Activated T-helper 1 cell treated with anti-CD3 and anti-CD28 coated beads, Interleukin-12 subunit alpha, Interleukin-12 subunit beta, Interleukin-2, Interleukin-4 antibody, amounts not matched to agents 30 ng/mL and 10 ng/mL and 1 ng/mL, durations not matched to agents 14 hours and 24 hours and 36 hours (primary cell): ENCODE results near the gene BRS3. TPM values are rescaled to one million over a fixed set of nuclear protein-coding genes. Genes with fewer than 3 reads are reported as not detected.
A peak's percentile ranks its signal among the peaks of the same experiment; 100 is the strongest.

Source experiments
- DNase-seq: peaks from one replicate; pipeline ENCODE4 v3.0.0; 2021; ENCODE audit warnings: low spot score
- H3K27ac Mint-ChIP-seq: one replicate; pipeline ENCODE4 v1.8.0; 2021; ENCODE audit warnings: mild to moderate bottlenecking, mixed read lengths
- H3K27me3 Mint-ChIP-seq: one replicate; pipeline ENCODE4 v1.8.0; 2022; ENCODE audit warnings: mild to moderate bottlenecking, moderate library complexity, mixed read lengths; ENCODE audit not compliant: insufficient read depth
- H3K36me3 Mint-ChIP-seq: one replicate; pipeline ENCODE4 v1.8.0; 2021; ENCODE audit warnings: low read depth, mixed read lengths
- H3K4me1 Mint-ChIP-seq: one replicate; pipeline ENCODE4 v1.8.0; 2021; ENCODE audit warnings: low read depth, mixed read lengths
- H3K4me3 Mint-ChIP-seq: one replicate; pipeline ENCODE4 v1.8.0; 2021; ENCODE audit warnings: mild to moderate bottlenecking, moderate library complexity, mixed read lengths
- H3K9me3 Mint-ChIP-seq: one replicate; pipeline ENCODE4 v1.8.0; 2021; ENCODE audit warnings: mixed read lengths
- intact Hi-C: fragments of 100-400 bp; cut with micrococcal nuclease; formaldehyde crosslinking; loops from one replicate; pipeline ENCODE4 v1.15.1; 2024
- total RNA-seq: library from RNA; stranded (reverse); gene quantifications from 2 replicates; pipeline ENCODE4 v1.2.3, GENCODE V29; 2022

Gene BRS3
- total RNA-seq, 1 donor from 2014 or later, result not detected

GRCh38 chrX:136497556-136498052, 9.9 kb downstream of the BRS3 start, which contains the start of gene HTATSF1:
Gene HTATSF1, plus strand, starts transcription at chrX:136497592. Its CDS starts 93 bp downstream, at chrX:136497685.
- H3K27me3 Mint-ChIP-seq, result no peaks in the 10 kb centered on the region
- H3K27ac Mint-ChIP-seq, result peak within 1 kb of the TSS; percentile 99
- no peaks in the 10 kb centered on the region for H3K9me3 Mint-ChIP-seq
- peaks cover 12% of the 10 kb centered on the region for H3K36me3 Mint-ChIP-seq
- H3K4me1 Mint-ChIP-seq, result peaks cover 20% of the 10 kb centered on the region
- intact Hi-C loops, result loop anchor here (1.0 to 5.0 kb wide), 11 partner anchors 87 to 975 kb away; partner anchors contain the start of genes INTS6L, MMGT1 and SLC9A6
- H3K4me3 Mint-ChIP-seq, result peak within 1 kb of the TSS; percentile 92
- no peak for DNase-seq

- Mint-ChIP-seq H3K4me3 (no peak overlapping the region), H3K4me1 (peaks cover 5% of the 10 kb centered on the region), H3K9me3 (no peaks in the 10 kb centered on the region), H3K36me3 (peaks cover 9% of the 10 kb centered on the region), H3K27me3 (peaks cover 4% of the 10 kb centered on the region), H3K27ac (no peak overlapping the region)
- no peak for DNase-seq
- intact Hi-C loops, result no loop called here
Observed at GRCh38 chrX:136519069-136519468, 31.3 kb downstream of the BRS3 start.

- H3K36me3 Mint-ChIP-seq, result peaks cover 1% of the 10 kb centered on the region
- intact Hi-C loops, result no loop called here
- no peak for DNase-seq
- no peaks in the 10 kb centered on the region for H3K9me3 Mint-ChIP-seq
- peaks cover 2% of the 10 kb centered on the region for H3K27me3 Mint-ChIP-seq
- H3K4me1 Mint-ChIP-seq, result peaks cover 5% of the 10 kb centered on the region
- no peak overlapping the region for H3K27ac Mint-ChIP-seq
- H3K4me3 Mint-ChIP-seq, result no peak overlapping the region
Observed at GRCh38 chrX:136523770-136524169, 36.0 kb downstream of the BRS3 start.

GRCh38 chrX:136525738-136526606, 38.2 kb downstream of the BRS3 start:
- H3K27me3 Mint-ChIP-seq, result no peaks in the 10 kb centered on the region
- no peak overlapping the region for H3K4me3 Mint-ChIP-seq
- DNase-seq, result no peak
- H3K36me3 Mint-ChIP-seq, result peaks cover 1% of the 10 kb centered on the region
- H3K9me3 Mint-ChIP-seq, result no peaks in the 10 kb centered on the region
- peaks cover 5% of the 10 kb centered on the region for H3K4me1 Mint-ChIP-seq
- intact Hi-C loops, result no loop called here
- H3K27ac Mint-ChIP-seq, result no peak overlapping the region

- Mint-ChIP-seq H3K4me1 (no peaks in the 10 kb centered on the region), H3K4me3 (no peak overlapping the region), H3K27me3 (peaks cover 3% of the 10 kb centered on the region), H3K9me3 (no peaks in the 10 kb centered on the region), H3K27ac (no peak overlapping the region), H3K36me3 (no peaks in the 10 kb centered on the region)
- intact Hi-C loops, result no loop called here
- no peak for DNase-seq
Observed at GRCh38 chrX:136528645-136529315, 41.0 kb downstream of the BRS3 start.

- H3K36me3 Mint-ChIP-seq, result no peaks in the 10 kb centered on the region
- DNase-seq, result no peak
- no peak overlapping the region for H3K4me3 Mint-ChIP-seq
- peaks cover 3% of the 10 kb centered on the region for H3K27me3 Mint-ChIP-seq
- no peak overlapping the region for H3K27ac Mint-ChIP-seq
- H3K4me1 Mint-ChIP-seq, result no peaks in the 10 kb centered on the region
- intact Hi-C loops, result no loop called here
- H3K9me3 Mint-ChIP-seq, result no peaks in the 10 kb centered on the region
Observed at GRCh38 chrX:136529795-136530194, 42.0 kb downstream of the BRS3 start.

- intact Hi-C loops, result no loop called here
- peaks cover 8% of the 10 kb centered on the region for H3K27me3 Mint-ChIP-seq
- H3K9me3 Mint-ChIP-seq, result no peaks in the 10 kb centered on the region
- H3K36me3 Mint-ChIP-seq, result no peaks in the 10 kb centered on the region
- DNase-seq, result no peak
- no peak within 1 kb of the TSS for H3K4me3 Mint-ChIP-seq
- no peak within 1 kb of the TSS for H3K27ac Mint-ChIP-seq
- H3K4me1 Mint-ChIP-seq, result no peaks in the 10 kb centered on the region
Observed at GRCh38 chrX:136531951-136532350, 44.2 kb downstream of the BRS3 start, which contains the start of gene VGLL1. Gene VGLL1, plus strand, starts transcription at chrX:136532215. Its CDS starts 3,806 bp downstream, at chrX:136536021.

- Mint-ChIP-seq H3K4me1 (no peaks in the 10 kb centered on the region), H3K36me3 (no peaks in the 10 kb centered on the region), H3K9me3 (no peaks in the 10 kb centered on the region), H3K27ac (no peak overlapping the region), H3K27me3 (peaks cover 8% of the 10 kb centered on the region), H3K4me3 (no peak overlapping the region)
- intact Hi-C loops, result no loop called here
- DNase-seq, result no peak
Observed at GRCh38 chrX:136534131-136534530, 46.4 kb downstream of the BRS3 start.

- DNase-seq, result no peak
- Mint-ChIP-seq H3K4me3 (no peak overlapping the region), H3K27ac (no peak overlapping the region), H3K4me1 (no peaks in the 10 kb centered on the region), H3K9me3 (no peaks in the 10 kb centered on the region), H3K36me3 (no peaks in the 10 kb centered on the region), H3K27me3 (peaks cover 5% of the 10 kb centered on the region)
- intact Hi-C loops, result no loop called here
Observed at GRCh38 chrX:136538811-136539210, 51.1 kb downstream of the BRS3 start.

GRCh38 chrX:136540226-136540625, 52.5 kb downstream of the BRS3 start:
- no peaks in the 10 kb centered on the region for H3K36me3 Mint-ChIP-seq
- peaks cover 5% of the 10 kb centered on the region for H3K27me3 Mint-ChIP-seq
- H3K27ac Mint-ChIP-seq, result no peak overlapping the region
- no peak overlapping the region for H3K4me3 Mint-ChIP-seq
- intact Hi-C loops, result no loop called here
- H3K4me1 Mint-ChIP-seq, result peaks cover 7% of the 10 kb centered on the region
- H3K9me3 Mint-ChIP-seq, result no peaks in the 10 kb centered on the region
- DNase-seq, result no peak

- peaks cover 4% of the 10 kb centered on the region for H3K27me3 Mint-ChIP-seq
- H3K27ac Mint-ChIP-seq, result no peak overlapping the region
- intact Hi-C loops, result no loop called here
Observed at GRCh38 chrX:136541294-136541693, 53.5 kb downstream of the BRS3 start.

GRCh38 chrX:136542281-136542680, 54.5 kb downstream of the BRS3 start:
- H3K9me3 Mint-ChIP-seq, result no peaks in the 10 kb centered on the region
- H3K27ac Mint-ChIP-seq, result no peak overlapping the region
- H3K4me1 Mint-ChIP-seq, result peaks cover 26% of the 10 kb centered on the region
- no peaks in the 10 kb centered on the region for H3K36me3 Mint-ChIP-seq
- no peak for DNase-seq
- no peak overlapping the region for H3K4me3 Mint-ChIP-seq
- intact Hi-C loops, result no loop called here
- H3K27me3 Mint-ChIP-seq, result no peaks in the 10 kb centered on the region

More at GRCh38 chrX:136541294-136541693, 53.5 kb downstream of the BRS3 start:
- no peak for DNase-seq
- Mint-ChIP-seq H3K9me3 (no peaks in the 10 kb centered on the region), H3K4me1 (peaks cover 18% of the 10 kb centered on the region), H3K36me3 (no peaks in the 10 kb centered on the region), H3K4me3 (no peak overlapping the region)
